ENCODE measurements around the gene SCRG1.

DNA sequence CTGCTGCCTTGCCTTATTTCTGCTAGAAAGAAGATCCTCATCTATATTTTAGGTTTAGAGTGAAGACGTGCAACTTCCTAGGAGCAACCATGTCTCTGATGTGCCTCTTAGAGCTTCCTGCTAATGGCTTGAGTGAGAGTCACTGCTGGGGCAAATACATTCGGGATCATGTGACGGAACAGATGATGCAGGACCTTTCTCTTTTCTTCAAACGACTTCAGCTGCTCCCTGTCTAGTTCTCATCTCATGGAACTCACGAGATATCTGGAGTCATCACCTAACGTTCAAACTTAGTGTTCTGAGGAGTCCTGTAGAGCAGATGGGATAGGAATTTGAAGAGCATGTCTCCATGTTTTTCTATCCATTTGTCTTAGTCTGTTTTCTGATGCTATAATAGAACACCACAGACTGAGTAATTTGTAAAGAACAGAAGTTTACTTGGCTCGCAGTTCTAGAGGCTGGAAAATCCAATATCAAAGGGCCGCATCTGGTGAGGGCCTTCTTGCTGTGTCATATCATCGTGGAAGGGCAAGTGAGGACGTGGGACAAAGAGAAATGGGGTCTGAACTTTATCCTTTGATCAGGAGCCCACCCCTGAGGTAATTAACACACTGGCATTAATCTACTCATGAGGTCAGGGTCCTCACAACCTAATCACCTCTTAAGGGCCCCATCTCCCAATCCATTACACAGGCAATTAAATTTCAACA is 43.5 kb upstream of the SCRG1 start:
- TF ChIP-seq POLR2A (IDR thresholded peaks at IDR 0.05) = no peak
- TF ChIP-seq, protein P1, sequence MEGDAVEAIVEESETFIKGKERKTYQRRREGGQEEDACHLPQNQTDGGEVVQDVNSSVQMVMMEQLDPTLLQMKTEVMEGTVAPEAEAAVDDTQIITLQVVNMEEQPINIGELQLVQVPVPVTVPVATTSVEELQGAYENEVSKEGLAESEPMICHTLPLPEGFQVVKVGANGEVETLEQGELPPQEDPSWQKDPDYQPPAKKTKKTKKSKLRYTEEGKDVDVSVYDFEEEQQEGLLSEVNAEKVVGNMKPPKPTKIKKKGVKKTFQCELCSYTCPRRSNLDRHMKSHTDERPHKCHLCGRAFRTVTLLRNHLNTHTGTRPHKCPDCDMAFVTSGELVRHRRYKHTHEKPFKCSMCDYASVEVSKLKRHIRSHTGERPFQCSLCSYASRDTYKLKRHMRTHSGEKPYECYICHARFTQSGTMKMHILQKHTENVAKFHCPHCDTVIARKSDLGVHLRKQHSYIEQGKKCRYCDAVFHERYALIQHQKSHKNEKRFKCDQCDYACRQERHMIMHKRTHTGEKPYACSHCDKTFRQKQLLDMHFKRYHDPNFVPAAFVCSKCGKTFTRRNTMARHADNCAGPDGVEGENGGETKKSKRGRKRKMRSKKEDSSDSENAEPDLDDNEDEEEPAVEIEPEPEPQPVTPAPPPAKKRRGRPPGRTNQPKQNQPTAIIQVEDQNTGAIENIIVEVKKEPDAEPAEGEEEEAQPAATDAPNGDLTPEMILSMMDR (IDR thresholded peaks at IDR 0.05) = no peak
- TF ChIP-seq POLR2AphosphoS5 (IDR thresholded peaks at IDR 0.05; ENCODE audit: insufficient read depth in 1 of 2, low read depth in 1 of 2) = no peak

All from vagina (tissue), 2 donors.